Keratinocyte (primary cell): Measurements from ENCODE around the gene PLAAT3. TPM values are rescaled to one million over a fixed set of nuclear protein-coding genes. Genes with fewer than 3 reads are reported as not detected.
"Not testable (repeated sequence)": the region's sequence is repeated elsewhere in the genome, so short reads cannot be mapped to it uniquely, and the experiment has no call there.

Experiments
- DNase-seq: peaks from one replicate; pipeline ENCODE4 v3.0.0-alpha.2; 2011; ENCODE audit warnings: low read depth, missing footprints, low spot score
- FAIRE-seq: peaks from 2 replicates; lab custom pipeline; 2011; peaks lifted over from hg19 to GRCh38; lab: Jason Lieb, UNC
- H2AFZ ChIP-seq: 2 replicates; pipeline ENCODE4 v1.6.0; 2012; ENCODE audit warnings: low read length, control low read depth, inconsistent platforms; ENCODE audit not compliant: control insufficient read depth
- H3K27ac ChIP-seq: 2 replicates; pipeline ENCODE4 v1.5.1; 2011; ENCODE audit warnings: low read length; ENCODE audit not compliant: control insufficient read depth, insufficient read depth
- H3K27me3 ChIP-seq: 3 replicates; pipeline ENCODE4 v1.6.0; 2011; ENCODE audit warnings: low read length; ENCODE audit not compliant: control insufficient read depth, insufficient read depth; ENCODE audit errors: extremely low read depth
- H3K36me3 ChIP-seq, 2 experiments: 2 replicates in 1 of 2; 3 replicates in 1 of 2; pipeline ENCODE4 v1.5.1; 2011; ENCODE audit warnings: low read length in 2 of 2, mild to moderate bottlenecking in 1 of 2; ENCODE audit not compliant: control insufficient read depth in 2 of 2, insufficient read depth in 2 of 2; ENCODE audit errors: extremely low read depth in 1 of 2
- H3K4me1 ChIP-seq: 3 replicates; pipeline ENCODE4 v1.5.1; 2011; ENCODE audit warnings: low read length; ENCODE audit not compliant: control insufficient read depth, insufficient read depth; ENCODE audit errors: extremely low read depth
- H3K4me2 ChIP-seq: 3 replicates; pipeline ENCODE4 v1.6.0; 2011; ENCODE audit warnings: low read depth, low read length; ENCODE audit not compliant: control insufficient read depth, insufficient read depth; ENCODE audit errors: extremely low read depth
- H3K4me3 ChIP-seq, 3 experiments: fragments of 200-600 bp in 1 of 3; sonication (generic) in 1 of 3; 2 replicates in 2 of 3; 3 replicates in 1 of 3; pipeline ENCODE4 v1.5.1; 2011 to 2016; ENCODE audit warnings: low read length in 3 of 3, mild to moderate bottlenecking in 3 of 3, control low read depth in 2 of 3, inconsistent platforms in 1 of 3, low read depth in 1 of 3, mixed read lengths in 1 of 3, mixed run types in 1 of 3, moderate library complexity in 1 of 3; ENCODE audit not compliant: control insufficient read depth in 2 of 3, insufficient read depth in 2 of 3; ENCODE audit errors: extremely low read depth in 1 of 3
- H3K79me2 ChIP-seq: 2 replicates; pipeline ENCODE4 v1.6.0; 2012; ENCODE audit warnings: low read length; ENCODE audit not compliant: control insufficient read depth, insufficient read depth
- H3K9ac ChIP-seq: 3 replicates; pipeline ENCODE4 v1.6.0; 2011; ENCODE audit warnings: low read length; ENCODE audit not compliant: control insufficient read depth, insufficient read depth; ENCODE audit errors: extremely low read depth
- H3K9me1 ChIP-seq: 3 replicates; pipeline ENCODE4 v1.6.0; 2011; ENCODE audit warnings: low read length; ENCODE audit not compliant: control insufficient read depth, insufficient read depth; ENCODE audit errors: extremely low read depth
- H3K9me3 ChIP-seq: 2 replicates; pipeline ENCODE4 v1.5.1; 2012; ENCODE audit warnings: low read depth, low read length; ENCODE audit not compliant: control insufficient read depth
- H4K20me1 ChIP-seq: 3 replicates; pipeline ENCODE4 v1.6.0; 2011; ENCODE audit warnings: low read length; ENCODE audit not compliant: control insufficient read depth, insufficient read depth; ENCODE audit errors: extremely low read depth
- EZH2 ChIP-seq: IDR thresholded peaks from one replicate; pipeline ENCODE4 v1.6.1; 2012; ENCODE audit warnings: inconsistent platforms, mild to moderate bottlenecking, low read length, moderate library complexity
- dilution Hi-C: fragments of 300-500 bp; cut with MboI; formaldehyde crosslinking; loops from one replicate; pipeline ENCODE4 v1.7.0; 2020; ENCODE audit warnings: low sequenced_read_pairs; ENCODE audit not compliant: extremely low pct_ligation_motif_present
- polyA plus RNA-seq, 5 experiments: library from polyadenylated mRNA; depleted of rRNA in 3 of 5; stranded (reverse) in 3 of 5; stranded (forward) in 1 of 5; unstranded in 1 of 5; fragments of >200 nt; gene quantifications; 1 replicate in 1 of 5; 2 replicates in 3 of 5; 3 replicates in 1 of 5; pipeline versions ENCODE4 v1.2.1 to v1.2.3, GENCODE V29; 2011 to 2012; ENCODE audit warnings: missing spikeins in 2 of 5, low read depth in 1 of 5, low replicate concordance in 1 of 5
- TF ChIP-seq, protein P1 (sequence below), 3 experiments: IDR thresholded peaks in 1 of 3; conservative IDR thresholded peaks in 1 of 3; optimal IDR thresholded peaks in 1 of 3; 2 replicates in 2 of 3; 3 replicates in 1 of 3; pipeline versions ENCODE3 to v1.5.1; 2011; ENCODE audit warnings: low read length in 3 of 3, mild to moderate bottlenecking in 3 of 3, moderate library complexity in 2 of 3, control low read depth in 1 of 3, inconsistent platforms in 1 of 3; ENCODE audit not compliant: insufficient read depth in 2 of 3; ENCODE audit errors: extremely low read depth in 1 of 3

Gene PLAAT3
- polyA plus RNA-seq, 1 donor (not counting 4 experiments of a cell fraction or from before 2014, with no cell fraction given): 0.20 TPM

DNA sequence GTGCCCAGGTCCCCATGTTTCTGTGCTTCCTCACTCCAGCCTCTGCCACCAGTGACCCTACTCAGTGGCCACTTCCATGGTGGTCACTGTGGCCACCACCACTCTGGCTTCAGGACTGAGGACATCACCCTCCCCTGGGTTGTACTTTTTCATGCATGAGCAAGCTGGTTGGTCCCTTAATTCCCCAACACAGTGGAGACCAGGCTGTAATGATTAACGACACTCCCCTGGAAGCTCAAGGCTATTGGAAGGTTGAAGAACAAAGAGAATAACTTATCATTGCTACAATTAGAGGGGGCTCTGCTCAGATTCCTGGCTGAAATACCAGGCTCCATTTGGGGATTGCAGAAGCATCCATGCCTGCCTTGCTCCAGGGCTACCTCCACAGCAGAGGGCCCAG is 67.2 kb downstream of the PLAAT3 start:
- Histone ChIP-seq H3K27me3 (no peaks in the 10 kb centered on the region), H3K27ac (no peak overlapping the region), H3K4me3 (no peak overlapping the region), H3K9ac (no peak overlapping the region), H3K4me2 (no peak overlapping the region), H3K4me1 (no peaks in the 10 kb centered on the region), H3K36me3 (no peaks in the 10 kb centered on the region), H3K79me2 (no peaks in the 10 kb centered on the region), H2AFZ (no peak overlapping the region), H3K9me3 (no peaks in the 10 kb centered on the region), H4K20me1 (no peaks in the 10 kb centered on the region), H3K9me1 (no peaks in the 10 kb centered on the region)
- no peak for FAIRE-seq
- no peak for DNase-seq
- TF ChIP-seq EZH2: no peak
- TF ChIP-seq, protein P1, sequence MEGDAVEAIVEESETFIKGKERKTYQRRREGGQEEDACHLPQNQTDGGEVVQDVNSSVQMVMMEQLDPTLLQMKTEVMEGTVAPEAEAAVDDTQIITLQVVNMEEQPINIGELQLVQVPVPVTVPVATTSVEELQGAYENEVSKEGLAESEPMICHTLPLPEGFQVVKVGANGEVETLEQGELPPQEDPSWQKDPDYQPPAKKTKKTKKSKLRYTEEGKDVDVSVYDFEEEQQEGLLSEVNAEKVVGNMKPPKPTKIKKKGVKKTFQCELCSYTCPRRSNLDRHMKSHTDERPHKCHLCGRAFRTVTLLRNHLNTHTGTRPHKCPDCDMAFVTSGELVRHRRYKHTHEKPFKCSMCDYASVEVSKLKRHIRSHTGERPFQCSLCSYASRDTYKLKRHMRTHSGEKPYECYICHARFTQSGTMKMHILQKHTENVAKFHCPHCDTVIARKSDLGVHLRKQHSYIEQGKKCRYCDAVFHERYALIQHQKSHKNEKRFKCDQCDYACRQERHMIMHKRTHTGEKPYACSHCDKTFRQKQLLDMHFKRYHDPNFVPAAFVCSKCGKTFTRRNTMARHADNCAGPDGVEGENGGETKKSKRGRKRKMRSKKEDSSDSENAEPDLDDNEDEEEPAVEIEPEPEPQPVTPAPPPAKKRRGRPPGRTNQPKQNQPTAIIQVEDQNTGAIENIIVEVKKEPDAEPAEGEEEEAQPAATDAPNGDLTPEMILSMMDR (optimal IDR thresholded peaks at IDR 0.05 in 1 of 3, IDR thresholded peaks at IDR 0.05 in 1 of 3, conservative IDR thresholded peaks at IDR 0.05 in 1 of 3; ENCODE audit: extremely low read depth in 1 of 3, insufficient read depth in 2 of 3, low read length in 3 of 3): no peak
- dilution Hi-C loops: no loop called here

DNA sequence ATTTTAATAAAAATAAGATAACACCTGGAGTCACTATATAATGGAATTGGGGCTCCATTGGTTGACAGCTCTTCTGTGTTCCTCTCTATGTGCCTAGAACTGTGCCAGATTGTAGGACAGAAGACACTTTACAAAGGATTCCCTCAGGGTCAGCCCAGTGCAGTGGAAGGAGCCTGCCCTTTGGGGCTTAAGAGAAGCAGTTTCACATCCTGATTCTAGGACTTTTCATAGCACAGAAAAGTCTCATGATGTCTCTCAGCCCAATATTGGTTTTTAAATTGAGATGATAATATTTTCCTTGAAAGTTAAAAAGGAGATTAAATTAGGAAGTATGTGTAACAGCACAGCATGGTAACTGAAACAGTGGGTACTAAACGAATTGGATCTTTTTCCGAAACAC is 70.5 kb downstream of the PLAAT3 start:
- FAIRE-seq: no peak
- H4K20me1 ChIP-seq: no peaks in the 10 kb centered on the region
- no peaks in the 10 kb centered on the region for H3K9me3 ChIP-seq
- no peak overlapping the region for H3K27ac ChIP-seq
- no peaks in the 10 kb centered on the region for H3K79me2 ChIP-seq
- H3K4me2 ChIP-seq: no peak overlapping the region
- no peak overlapping the region for H2AFZ ChIP-seq
- no peak for DNase-seq
- TF ChIP-seq, protein P1 (optimal IDR thresholded peaks at IDR 0.05 in 1 of 3, IDR thresholded peaks at IDR 0.05 in 1 of 3, conservative IDR thresholded peaks at IDR 0.05 in 1 of 3; ENCODE audit: extremely low read depth in 1 of 3, insufficient read depth in 2 of 3, low read length in 3 of 3): no peak
- no peaks in the 10 kb centered on the region for H3K27me3 ChIP-seq
- no peak overlapping the region for H3K9ac ChIP-seq
- no peaks in the 10 kb centered on the region for H3K4me1 ChIP-seq
- no peak overlapping the region for H3K4me3 ChIP-seq
- dilution Hi-C loops: no loop called here
- H3K9me1 ChIP-seq: no peaks in the 10 kb centered on the region
- H3K36me3 ChIP-seq: no peaks in the 10 kb centered on the region

DNA sequence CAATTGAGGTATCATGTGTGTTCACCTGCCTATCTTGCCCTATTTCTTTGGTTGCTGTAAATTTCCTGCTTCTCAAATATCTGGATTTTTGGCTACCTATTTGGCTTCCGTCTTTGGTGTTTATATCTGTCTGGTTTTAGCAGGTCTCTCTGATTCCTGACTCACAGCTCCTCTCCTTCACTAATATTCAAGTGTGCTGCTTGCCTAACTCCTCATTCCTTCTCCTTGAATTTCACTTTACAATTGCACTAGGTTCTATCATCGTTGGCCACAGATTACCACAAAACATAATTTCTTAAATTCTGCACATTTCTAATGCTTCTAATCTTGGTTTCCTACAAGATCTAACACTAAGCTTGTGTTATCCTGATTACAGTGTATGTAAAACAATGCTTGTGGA is 71.7 kb downstream of the PLAAT3 start:
- dilution Hi-C loops, H3K4me1 ChIP-seq, H3K9me1 ChIP-seq, H3K4me3 ChIP-seq, DNase-seq, H3K9ac ChIP-seq, FAIRE-seq, H3K36me3 ChIP-seq, H2AFZ ChIP-seq, H3K9me3 ChIP-seq, H3K4me2 ChIP-seq, H3K79me2 ChIP-seq, H4K20me1 ChIP-seq, H3K27me3 ChIP-seq, H3K27ac ChIP-seq: not testable (repeated sequence)
